ENCODE data around the gene EML4. TPM values are rescaled to one million over a fixed set of nuclear protein-coding genes. Genes with fewer than 3 reads are reported as not detected.
"Not testable (repeated sequence)": the region's sequence is repeated elsewhere in the genome, so short reads cannot be mapped to it uniquely, and the experiment has no call there.

EML4 gene
- total RNA-seq, 4 donors from 2014 or later = 33.3 to 79.6 (median 41.5) TPM

GRCh38 chr2:42172020-42172419, 2.9 kb downstream of the EML4 start:
- ATAC-seq (ENCODE audit: low FRiP score) (no peak), DNase-seq (ENCODE audit: low spot score) (no peak)
- TF ChIP-seq CTCF (IDR thresholded peaks at IDR 0.05) = no peak

GRCh38 chr2:42172566-42172965, 3.4 kb downstream of the EML4 start:
- ATAC-seq (ENCODE audit: low FRiP score) (no peak), DNase-seq (ENCODE audit: low spot score) (no peak)
- TF ChIP-seq CTCF (IDR thresholded peaks at IDR 0.05) = no peak

- not testable (repeated sequence) for DNase-seq (ENCODE audit: low spot score); ATAC-seq (ENCODE audit: low FRiP score)
Measured at GRCh38 chr2:42173467-42173866, 4.3 kb downstream of the EML4 start.

- ATAC-seq (ENCODE audit: low FRiP score) (no peak), DNase-seq (ENCODE audit: low spot score) (no peak)
- no peak for TF ChIP-seq CTCF (IDR thresholded peaks at IDR 0.05)
Measured at GRCh38 chr2:42176992-42177738, 8.0 kb downstream of the EML4 start.

GRCh38 chr2:42178335-42178734, 9.2 kb downstream of the EML4 start:
- DNase-seq (ENCODE audit: low spot score) = no peak
- TF ChIP-seq CTCF (IDR thresholded peaks at IDR 0.05) = no peak
- no peak for ATAC-seq (ENCODE audit: low FRiP score)

GRCh38 chr2:42180300-42180699, 11.1 kb downstream of the EML4 start:
- ATAC-seq (ENCODE audit: low FRiP score) (no peak), DNase-seq (ENCODE audit: low spot score) (no peak)
- TF ChIP-seq CTCF (IDR thresholded peaks at IDR 0.05) = no peak

- ATAC-seq (ENCODE audit: low FRiP score) (no peak), DNase-seq (ENCODE audit: low spot score) (no peak)
- no peak for TF ChIP-seq CTCF (IDR thresholded peaks at IDR 0.05)
Measured at GRCh38 chr2:42182654-42183308, 13.6 kb downstream of the EML4 start.

Measured in omental fat pad (tissue), 4 donors.